WI38 (cell line): ENCODE data around the gene KCNJ13.

ENCODE experiments used
- H3K4me3 ChIP-seq: 2 replicates; pipeline ENCODE4 v1.5.1; 2011; ENCODE audit warnings: low read depth, mild to moderate bottlenecking, control low read depth, low read length
- CTCF ChIP-seq: IDR thresholded peaks from 2 replicates; pipeline ENCODE4 v1.5.1; 2012; ENCODE audit warnings: low read depth, mild to moderate bottlenecking, control low read depth, low read length

Gene KCNJ13

GRCh38 chr2:232787806-232788205, 11.4 kb upstream of the KCNJ13 start:
- TF ChIP-seq CTCF = no peak
- no peak overlapping the region for H3K4me3 ChIP-seq

DNA sequence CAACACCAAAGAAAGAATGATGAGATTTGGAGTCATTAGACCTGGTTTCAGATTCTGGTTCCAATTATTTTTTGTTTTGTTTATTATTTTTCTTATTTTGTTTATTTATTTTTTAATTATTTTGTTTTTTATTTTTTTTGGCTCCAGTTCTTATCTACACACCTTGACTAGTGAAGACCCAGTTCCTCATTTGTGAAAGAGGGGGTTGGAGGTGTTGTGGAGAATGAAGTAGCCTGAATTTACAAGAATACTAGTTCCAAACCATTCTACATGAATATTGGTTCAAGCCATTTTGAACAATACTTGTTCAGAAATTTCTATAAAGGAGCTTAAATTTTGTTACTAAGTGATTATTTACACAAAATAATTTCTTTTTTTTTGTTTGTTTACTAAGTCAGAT, 6.9 kb upstream of the KCNJ13 start:
- TF ChIP-seq CTCF = no peak
- no peak overlapping the region for H3K4me3 ChIP-seq

- no peak for TF ChIP-seq CTCF
- no peak overlapping the region for H3K4me3 ChIP-seq
Observed at GRCh38 chr2:232781765-232782164, 5.4 kb upstream of the KCNJ13 start.

DNA sequence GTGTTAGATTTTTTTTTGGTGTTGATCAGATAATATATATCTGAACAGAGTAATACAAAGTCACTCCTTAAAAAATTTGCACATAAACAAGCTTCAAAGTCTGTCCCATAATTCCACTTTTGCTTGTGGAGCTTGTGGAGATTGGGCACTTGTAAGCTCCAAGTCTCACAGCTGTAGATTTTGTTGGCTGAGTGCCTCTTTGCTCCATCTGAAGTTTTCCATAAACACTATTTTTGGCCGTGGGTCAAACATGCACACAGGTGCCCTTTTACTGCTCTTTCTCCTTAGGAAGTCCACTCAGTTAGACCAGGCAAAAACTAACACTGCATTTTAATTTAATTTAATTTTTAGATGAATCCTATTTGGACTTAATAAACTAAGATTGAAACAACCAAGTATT, 3.6 kb upstream of the KCNJ13 start:
- TF ChIP-seq CTCF = no peak
- no peak overlapping the region for H3K4me3 ChIP-seq

DNA sequence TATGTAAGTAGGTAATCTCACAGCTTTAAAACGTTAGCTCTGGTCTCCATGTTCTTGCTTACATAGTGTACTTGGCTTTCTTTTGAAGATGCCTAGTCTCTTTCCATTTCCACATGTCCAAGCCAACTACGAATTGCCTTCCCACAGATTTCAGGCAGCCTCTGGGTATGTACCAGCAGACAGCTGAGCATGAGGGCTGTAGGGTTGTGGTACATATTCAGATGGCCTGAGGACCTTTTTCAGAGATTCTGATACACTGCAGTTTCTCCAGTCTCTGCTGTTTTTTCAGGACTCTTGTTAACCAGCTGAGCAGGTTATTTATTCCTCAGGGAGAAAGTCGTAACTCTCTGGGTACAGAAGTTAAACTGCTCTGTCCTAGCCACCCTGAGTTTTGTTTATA, 3.1 kb upstream of the KCNJ13 start:
- TF ChIP-seq CTCF = no peak

GRCh38 chr2:232777276-232777675, 911 bp upstream of the KCNJ13 start:
- TF ChIP-seq CTCF = no peak
- H3K4me3 ChIP-seq = no peak overlapping the region

More for the DNA sequence above, 3.1 kb upstream of the KCNJ13 start:
- no peak overlapping the region for H3K4me3 ChIP-seq

DNA sequence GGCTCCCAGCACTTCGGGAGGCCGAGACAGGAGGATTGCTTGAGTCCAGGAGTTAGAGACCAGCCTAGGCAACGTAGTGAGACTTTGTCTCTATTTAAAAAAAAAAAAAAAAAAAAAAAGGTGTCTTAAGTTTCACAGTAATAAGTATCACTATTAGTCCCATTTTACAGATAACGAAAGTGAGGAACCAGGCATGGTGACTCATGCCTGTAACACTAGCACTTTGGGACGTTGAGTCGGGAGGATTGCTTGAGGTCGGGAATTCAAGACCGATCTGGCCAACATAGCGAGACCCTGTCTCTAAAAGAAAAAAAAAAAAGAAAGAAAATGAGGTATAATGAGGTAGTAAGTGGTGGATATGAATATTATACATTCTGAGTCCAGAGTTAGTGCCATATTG, 2.5 kb downstream of the KCNJ13 start:
- no peak for TF ChIP-seq CTCF

GRCh38 chr2:232772531-232772930, 3.8 kb downstream of the KCNJ13 start:
- no peak for TF ChIP-seq CTCF

More for the DNA sequence above, 2.5 kb downstream of the KCNJ13 start:
- H3K4me3 ChIP-seq = no peak overlapping the region

More at GRCh38 chr2:232772531-232772930, 3.8 kb downstream of the KCNJ13 start:
- no peak overlapping the region for H3K4me3 ChIP-seq
